ENCODE results near the gene SLC2A14.
A peak's percentile ranks its signal among the peaks of the same experiment; 100 is the strongest.
"Not testable (repeated sequence)": the region's sequence is repeated elsewhere in the genome, so short reads cannot be mapped to it uniquely, and the experiment has no call there.

Gene SLC2A14

DNA sequence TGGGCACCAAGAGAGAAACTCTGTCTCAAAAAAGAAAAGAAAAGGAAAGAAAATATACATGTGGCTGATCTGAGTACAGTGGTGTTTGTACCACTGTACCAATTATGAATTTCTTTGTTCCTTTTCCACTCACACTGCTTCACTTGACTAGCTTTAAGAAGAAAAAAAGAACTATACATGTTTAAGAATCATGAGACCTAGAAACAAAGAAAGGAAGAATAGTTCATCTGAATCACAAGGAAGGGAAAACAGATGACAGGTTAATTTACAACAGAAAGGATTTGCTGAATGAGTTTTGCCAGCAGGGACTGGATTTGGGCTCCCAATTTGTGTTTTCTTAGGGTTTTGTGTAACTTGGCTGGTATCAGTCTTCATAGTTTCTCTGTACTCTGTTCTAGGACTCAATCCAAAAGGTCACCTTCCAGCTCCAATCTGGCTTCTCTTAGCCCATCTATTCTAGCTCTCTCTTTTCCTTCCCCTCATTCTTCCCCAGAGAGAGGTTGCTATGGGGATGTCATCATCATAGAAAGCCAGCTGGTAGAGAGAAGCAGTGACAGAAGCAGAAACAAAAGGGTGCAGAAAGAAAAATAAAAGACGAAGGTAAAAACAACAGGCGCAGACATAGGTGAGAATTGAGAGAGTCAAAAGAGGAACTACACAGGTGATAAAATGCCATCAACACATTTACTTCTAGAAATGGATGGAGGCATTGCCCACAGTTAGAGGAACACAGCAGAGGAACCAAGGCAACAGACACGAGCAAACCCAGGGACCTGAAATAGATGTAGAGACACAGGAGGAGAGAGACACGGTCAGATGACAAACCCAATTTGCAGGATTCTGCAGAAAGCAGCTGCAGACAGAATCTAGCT, 25.3 kb downstream of the SLC2A14 start:
- not testable (repeated sequence) for DNase-seq (ENCODE audit: low read depth); H3K4me1 ChIP-seq (ENCODE audit: control insufficient read depth, insufficient read depth, low read length); H3K4me3 ChIP-seq (ENCODE audit: low read length); H3K9ac ChIP-seq (ENCODE audit: low read length); H3K27me3 ChIP-seq (replicated peaks; ENCODE audit: control insufficient read depth, insufficient read depth, low read length); H3K9me3 ChIP-seq (ENCODE audit: control insufficient read depth, low read length); H3K36me3 ChIP-seq (ENCODE audit: control insufficient read depth, insufficient read depth, low read length, severe bottlenecking)

- H3K4me1 ChIP-seq (ENCODE audit: control insufficient read depth, insufficient read depth, low read length) = no peaks in the 10 kb centered on the region
- H3K9me3 ChIP-seq (ENCODE audit: control insufficient read depth, low read length) = no peaks in the 10 kb centered on the region
- H3K36me3 ChIP-seq (ENCODE audit: control insufficient read depth, insufficient read depth, low read length, severe bottlenecking) = no peaks in the 10 kb centered on the region
- H3K4me3 ChIP-seq (ENCODE audit: low read length) = no peak overlapping the region
- H3K9ac ChIP-seq (ENCODE audit: low read length) = no peak overlapping the region
- no peaks in the 10 kb centered on the region for H3K27me3 ChIP-seq (replicated peaks; ENCODE audit: control insufficient read depth, insufficient read depth, low read length)
- DNase-seq (ENCODE audit: low read depth) = no peak
Observed at GRCh38 chr12:7844116-7844515, 28.6 kb downstream of the SLC2A14 start.

- not testable (repeated sequence) for H3K36me3 ChIP-seq (ENCODE audit: control insufficient read depth, insufficient read depth, low read length, severe bottlenecking); H3K27me3 ChIP-seq (replicated peaks; ENCODE audit: control insufficient read depth, insufficient read depth, low read length); H3K4me3 ChIP-seq (ENCODE audit: low read length); H3K9ac ChIP-seq (ENCODE audit: low read length); H3K9me3 ChIP-seq (ENCODE audit: control insufficient read depth, low read length); H3K4me1 ChIP-seq (ENCODE audit: control insufficient read depth, insufficient read depth, low read length); DNase-seq (ENCODE audit: low read depth)
Observed at GRCh38 chr12:7843583-7843982, 29.1 kb downstream of the SLC2A14 start.

- DNase-seq (ENCODE audit: low read depth) = peak; percentile 31
- H3K27me3 ChIP-seq (replicated peaks; ENCODE audit: control insufficient read depth, insufficient read depth, low read length); H3K4me3 ChIP-seq (ENCODE audit: low read length); H3K4me1 ChIP-seq (ENCODE audit: control insufficient read depth, insufficient read depth, low read length); H3K36me3 ChIP-seq (ENCODE audit: control insufficient read depth, insufficient read depth, low read length, severe bottlenecking); H3K9ac ChIP-seq (ENCODE audit: low read length); H3K9me3 ChIP-seq (ENCODE audit: control insufficient read depth, low read length): not testable (repeated sequence)
Observed at GRCh38 chr12:7843149-7843548, 29.6 kb downstream of the SLC2A14 start.

- not testable (repeated sequence) for H3K36me3 ChIP-seq (ENCODE audit: control insufficient read depth, insufficient read depth, low read length, severe bottlenecking); H3K4me1 ChIP-seq (ENCODE audit: control insufficient read depth, insufficient read depth, low read length); H3K27me3 ChIP-seq (replicated peaks; ENCODE audit: control insufficient read depth, insufficient read depth, low read length); H3K9ac ChIP-seq (ENCODE audit: low read length); H3K9me3 ChIP-seq (ENCODE audit: control insufficient read depth, low read length); DNase-seq (ENCODE audit: low read depth); H3K4me3 ChIP-seq (ENCODE audit: low read length)
Observed at GRCh38 chr12:7842444-7842843, 30.3 kb downstream of the SLC2A14 start.

- not testable (repeated sequence) for DNase-seq (ENCODE audit: low read depth); H3K36me3 ChIP-seq (ENCODE audit: control insufficient read depth, insufficient read depth, low read length, severe bottlenecking); H3K4me3 ChIP-seq (ENCODE audit: low read length); H3K9ac ChIP-seq (ENCODE audit: low read length); H3K9me3 ChIP-seq (ENCODE audit: control insufficient read depth, low read length); H3K27me3 ChIP-seq (replicated peaks; ENCODE audit: control insufficient read depth, insufficient read depth, low read length); H3K4me1 ChIP-seq (ENCODE audit: control insufficient read depth, insufficient read depth, low read length)
Observed at GRCh38 chr12:7839848-7840247, 32.9 kb downstream of the SLC2A14 start.

DNA sequence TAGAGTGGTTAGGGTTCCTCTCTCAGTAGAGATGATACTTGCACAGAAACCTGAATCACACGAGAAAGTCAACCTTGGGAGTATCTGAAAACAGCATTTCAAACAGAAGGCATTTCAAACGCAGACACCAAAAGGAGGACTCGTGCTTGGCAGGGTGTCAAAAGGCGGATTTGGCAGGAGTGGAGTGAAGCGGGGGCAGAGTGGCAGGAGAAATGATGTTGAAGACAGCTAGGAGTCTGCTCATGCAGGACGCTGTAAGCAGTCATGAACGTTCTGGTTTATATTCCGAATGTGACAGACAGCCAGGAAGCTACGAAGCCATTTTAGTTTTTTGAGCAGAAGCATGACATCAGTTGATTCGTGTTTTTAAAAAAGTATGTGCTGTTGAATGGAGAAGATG, 33.5 kb downstream of the SLC2A14 start:
- DNase-seq (ENCODE audit: low read depth); H3K9me3 ChIP-seq (ENCODE audit: control insufficient read depth, low read length): not testable (repeated sequence)

DNA sequence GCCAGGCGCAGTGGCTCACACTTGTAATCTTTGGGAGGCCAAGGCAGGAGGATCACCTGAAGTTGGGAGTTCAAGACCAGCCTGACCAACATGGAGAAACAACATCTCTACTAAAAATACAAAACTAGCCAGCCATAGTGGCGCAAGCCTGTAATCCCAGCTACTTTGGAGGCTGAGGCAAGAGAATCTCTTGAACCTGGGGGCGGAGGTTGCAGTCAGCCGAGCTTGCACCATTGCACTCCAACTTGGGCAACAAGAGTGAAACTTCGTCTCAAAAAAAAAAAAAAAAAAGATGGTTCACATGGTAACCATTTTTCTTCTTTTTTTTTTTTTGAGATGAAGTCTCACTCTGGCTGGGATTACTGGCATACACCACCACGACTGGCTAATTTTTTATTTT, 35.3 kb downstream of the SLC2A14 start:
- Histone ChIP-seq H3K9ac (ENCODE audit: low read length) (no peak overlapping the region), H3K9me3 (ENCODE audit: control insufficient read depth, low read length) (no peaks in the 10 kb centered on the region), H3K27me3 (replicated peaks; ENCODE audit: control insufficient read depth, insufficient read depth, low read length) (no peaks in the 10 kb centered on the region), H3K4me1 (ENCODE audit: control insufficient read depth, insufficient read depth, low read length) (no peaks in the 10 kb centered on the region), H3K4me3 (ENCODE audit: low read length) (no peak overlapping the region), H3K36me3 (ENCODE audit: control insufficient read depth, insufficient read depth, low read length, severe bottlenecking) (no peaks in the 10 kb centered on the region)
- DNase-seq (ENCODE audit: low read depth) = no peak

More for the DNA sequence above, 33.5 kb downstream of the SLC2A14 start:
- not testable (repeated sequence) for H3K4me3 ChIP-seq (ENCODE audit: low read length); H3K9ac ChIP-seq (ENCODE audit: low read length); H3K36me3 ChIP-seq (ENCODE audit: control insufficient read depth, insufficient read depth, low read length, severe bottlenecking); H3K27me3 ChIP-seq (replicated peaks; ENCODE audit: control insufficient read depth, insufficient read depth, low read length); H3K4me1 ChIP-seq (ENCODE audit: control insufficient read depth, insufficient read depth, low read length)

- no peaks in the 10 kb centered on the region for H3K4me1 ChIP-seq (ENCODE audit: control insufficient read depth, insufficient read depth, low read length)
- no peak for DNase-seq (ENCODE audit: low read depth)
- no peaks in the 10 kb centered on the region for H3K9me3 ChIP-seq (ENCODE audit: control insufficient read depth, low read length)
- no peaks in the 10 kb centered on the region for H3K36me3 ChIP-seq (ENCODE audit: control insufficient read depth, insufficient read depth, low read length, severe bottlenecking)
- no peaks in the 10 kb centered on the region for H3K27me3 ChIP-seq (replicated peaks; ENCODE audit: control insufficient read depth, insufficient read depth, low read length)
- no peak overlapping the region for H3K9ac ChIP-seq (ENCODE audit: low read length)
- H3K4me3 ChIP-seq (ENCODE audit: low read length) = no peak overlapping the region
Observed at GRCh38 chr12:7835766-7836165, 36.9 kb downstream of the SLC2A14 start.

- Histone ChIP-seq H3K4me1 (ENCODE audit: control insufficient read depth, insufficient read depth, low read length) (no peaks in the 10 kb centered on the region), H3K9ac (ENCODE audit: low read length) (no peak overlapping the region), H3K27me3 (replicated peaks; ENCODE audit: control insufficient read depth, insufficient read depth, low read length) (no peaks in the 10 kb centered on the region), H3K9me3 (ENCODE audit: control insufficient read depth, low read length) (no peaks in the 10 kb centered on the region), H3K36me3 (ENCODE audit: control insufficient read depth, insufficient read depth, low read length, severe bottlenecking) (no peaks in the 10 kb centered on the region), H3K4me3 (ENCODE audit: low read length) (no peak overlapping the region)
- DNase-seq (ENCODE audit: low read depth) = no peak
Observed at GRCh38 chr12:7835116-7835515, 37.6 kb downstream of the SLC2A14 start.

DNA sequence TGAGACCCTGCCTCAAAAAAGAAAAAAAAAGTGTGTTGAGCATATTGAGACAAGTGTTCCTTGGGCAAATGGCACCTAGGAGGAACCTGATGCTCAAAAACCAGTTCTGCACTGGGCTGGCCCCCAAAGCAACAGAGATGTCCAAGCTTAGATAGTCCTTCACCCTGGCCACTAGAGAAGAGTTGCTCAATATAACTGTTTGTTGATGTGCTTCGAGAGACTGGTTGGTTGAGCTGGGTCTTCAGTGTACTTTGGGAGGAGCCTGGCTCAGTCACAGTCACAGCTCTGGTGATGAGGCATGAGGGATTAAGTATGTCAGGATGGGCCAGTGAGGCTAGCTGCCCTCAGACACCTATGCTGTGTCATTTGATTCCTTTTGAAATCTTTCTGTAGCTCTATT, 38.0 kb downstream of the SLC2A14 start:
- Histone ChIP-seq H3K9me3 (ENCODE audit: control insufficient read depth, low read length) (no peaks in the 10 kb centered on the region), H3K36me3 (ENCODE audit: control insufficient read depth, insufficient read depth, low read length, severe bottlenecking) (no peaks in the 10 kb centered on the region), H3K27me3 (replicated peaks; ENCODE audit: control insufficient read depth, insufficient read depth, low read length) (no peaks in the 10 kb centered on the region), H3K9ac (ENCODE audit: low read length) (no peak overlapping the region), H3K4me3 (ENCODE audit: low read length) (no peak overlapping the region), H3K4me1 (ENCODE audit: control insufficient read depth, insufficient read depth, low read length) (no peaks in the 10 kb centered on the region)
- no peak for DNase-seq (ENCODE audit: low read depth)

GRCh38 chr12:7833831-7834230, 38.9 kb downstream of the SLC2A14 start:
- no peaks in the 10 kb centered on the region for H3K27me3 ChIP-seq (replicated peaks; ENCODE audit: control insufficient read depth, insufficient read depth, low read length)
- DNase-seq (ENCODE audit: low read depth) = no peak
- H3K9ac ChIP-seq (ENCODE audit: low read length) = no peak overlapping the region
- H3K36me3 ChIP-seq (ENCODE audit: control insufficient read depth, insufficient read depth, low read length, severe bottlenecking) = no peaks in the 10 kb centered on the region
- no peaks in the 10 kb centered on the region for H3K9me3 ChIP-seq (ENCODE audit: control insufficient read depth, low read length)
- H3K4me1 ChIP-seq (ENCODE audit: control insufficient read depth, insufficient read depth, low read length) = no peaks in the 10 kb centered on the region
- H3K4me3 ChIP-seq (ENCODE audit: low read length) = no peak overlapping the region

Data from adipocyte (in vitro differentiated cells).